SJSA1 (cell line): Measurements from ENCODE around the gene KCNQ1OT1. TPM values are rescaled to one million over a fixed set of nuclear protein-coding genes. Genes with fewer than 3 reads are reported as not detected.

Experiments
- DNase-seq, 2 experiments: peaks; one replicate each; pipeline ENCODE4 v3.0.0-alpha.2; 2015 to 2020; ENCODE audit warnings: low spot score in 2 of 2, low read depth in 1 of 2
- H3K27ac ChIP-seq: fragments of 250-450 bp; sonication (Bioruptor Pico); 2 replicates; pipeline ENCODE4 v1.5.1; 2020; ENCODE audit warnings: mild to moderate bottlenecking, moderate library complexity
- H3K27me3 ChIP-seq: fragments of 250-450 bp; sonication (Bioruptor Pico); replicated peaks from 2 replicates; pipeline ENCODE4 v1.5.1; 2020; ENCODE audit warnings: mild to moderate bottlenecking, moderate library complexity
- H3K36me3 ChIP-seq: fragments of 250-450 bp; sonication (Bioruptor Pico); 2 replicates; pipeline ENCODE4 v1.5.1; 2020; ENCODE audit warnings: mild to moderate bottlenecking
- H3K4me1 ChIP-seq: fragments of 250-450 bp; sonication (Bioruptor Pico); replicated peaks from 2 replicates; pipeline ENCODE4 v1.6.1; 2021; ENCODE audit warnings: mild to moderate bottlenecking
- H3K4me3 ChIP-seq: fragments of 250-450 bp; sonication (Bioruptor Pico); 2 replicates; pipeline ENCODE4 v1.5.1; 2020; ENCODE audit warnings: mild to moderate bottlenecking
- H3K9me3 ChIP-seq: fragments of 250-450 bp; sonication (Bioruptor Pico); replicated peaks from 2 replicates; pipeline ENCODE4 v1.5.1; 2020; ENCODE audit warnings: mild to moderate bottlenecking
- total RNA-seq: library from RNA; depleted of rRNA; stranded (reverse); fragments of >200 nt; shearing (Covaris generic); gene quantifications from 2 replicates; pipeline ENCODE4 v1.2.3, GENCODE V29; 2014

Gene KCNQ1OT1
- total RNA-seq, 1 experiment from 2014 or later: 2.1 TPM

DNA sequence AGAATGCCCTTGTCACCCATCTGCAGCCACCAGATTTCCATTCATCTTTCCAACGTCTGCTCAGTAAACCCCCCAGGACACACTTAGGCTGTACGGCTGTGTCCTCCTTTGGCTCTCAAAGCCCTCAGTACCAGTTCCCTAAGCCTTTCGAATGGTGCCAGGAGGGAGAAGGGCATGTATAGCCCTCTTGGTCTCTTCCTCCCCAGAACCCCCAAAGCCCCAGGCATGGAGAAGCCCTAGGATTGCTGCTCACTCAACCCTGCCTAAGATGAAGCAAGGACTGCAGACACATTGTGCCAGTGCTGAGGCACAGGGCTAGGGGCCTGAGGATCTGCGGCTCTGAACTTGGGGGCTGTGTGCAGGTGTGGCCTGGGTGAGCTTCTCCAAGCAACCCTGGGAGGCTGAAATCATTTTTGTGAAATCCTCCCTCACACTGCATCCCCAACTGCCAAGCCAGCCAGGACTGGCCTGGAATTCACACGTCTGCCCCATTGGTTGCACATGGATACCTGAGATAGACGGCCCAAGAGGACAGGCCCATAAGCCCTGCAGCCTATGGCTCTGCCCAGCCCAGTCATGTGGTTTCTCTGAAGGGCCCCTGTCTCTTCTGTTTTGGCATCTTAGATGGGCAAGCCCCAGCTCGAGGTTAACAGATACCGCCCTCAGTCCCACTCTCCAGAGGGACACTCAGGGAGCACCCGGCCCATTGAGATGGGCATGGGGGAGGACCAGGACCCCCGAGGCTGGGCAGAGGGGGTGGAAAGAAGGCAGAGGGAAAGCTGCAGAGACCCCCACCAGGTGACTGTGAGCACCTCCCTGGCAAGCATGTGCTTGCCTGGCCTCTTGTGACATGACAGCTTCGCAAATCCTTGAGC is 34.0 kb downstream of the KCNQ1OT1 start:
- no peaks in the 10 kb centered on the region for H3K4me1 ChIP-seq
- H3K9me3 ChIP-seq: peaks cover 16% of the 10 kb centered on the region
- H3K36me3 ChIP-seq: peaks cover 45% of the 10 kb centered on the region
- no peak overlapping the region for H3K27ac ChIP-seq
- peak in 1 of 2 experiments; percentile 36 for DNase-seq
- H3K27me3 ChIP-seq: no peaks in the 10 kb centered on the region
- no peak overlapping the region for H3K4me3 ChIP-seq

DNA sequence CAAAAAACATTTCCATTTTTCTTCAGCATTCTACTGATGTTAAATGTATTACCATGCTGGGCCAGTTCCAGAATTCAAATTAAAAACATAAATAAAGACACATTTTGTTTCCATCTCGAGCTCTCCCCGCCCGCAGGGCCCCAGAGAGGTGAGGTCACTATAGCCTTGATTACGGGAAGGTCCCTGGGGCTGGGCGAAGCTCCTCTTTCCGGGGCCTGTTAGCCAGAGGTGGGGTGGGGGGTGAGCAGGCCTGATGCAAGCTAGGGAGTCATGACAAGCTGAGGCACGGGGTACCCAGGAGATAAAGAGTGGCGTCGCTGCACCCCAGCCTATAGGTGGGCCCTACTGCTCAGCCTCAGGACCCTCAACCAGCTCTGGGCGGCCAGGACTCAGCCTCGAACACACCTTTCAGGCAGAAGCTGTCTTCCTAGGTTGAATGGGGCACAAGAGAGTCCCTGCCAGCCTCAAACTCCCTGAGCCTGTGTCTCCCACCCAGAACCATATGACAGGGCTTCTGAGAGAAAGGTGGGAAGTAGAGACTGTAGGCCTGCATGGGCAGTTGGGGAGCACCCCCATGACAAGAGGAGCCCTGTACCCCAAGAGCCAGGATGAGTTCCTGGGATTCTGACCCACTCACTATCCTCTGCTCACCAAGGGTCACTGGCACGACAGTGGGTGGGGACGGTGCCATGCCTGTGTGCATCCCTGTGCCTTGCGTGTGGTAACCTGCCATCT is 34.8 kb downstream of the KCNQ1OT1 start:
- H3K27me3 ChIP-seq: no peaks in the 10 kb centered on the region
- peaks cover 21% of the 10 kb centered on the region for H3K9me3 ChIP-seq
- no peaks in the 10 kb centered on the region for H3K4me1 ChIP-seq

GRCh38 chr11:2664376-2664775 is 35.4 kb downstream of the KCNQ1OT1 start:
- H3K4me1 ChIP-seq: no peaks in the 10 kb centered on the region
- H3K4me3 ChIP-seq: no peak overlapping the region
- peak in 1 of 2 experiments; percentile 44 for DNase-seq
- peaks cover 21% of the 10 kb centered on the region for H3K9me3 ChIP-seq
- no peaks in the 10 kb centered on the region for H3K27me3 ChIP-seq
- H3K36me3 ChIP-seq: peaks cover 41% of the 10 kb centered on the region
- H3K27ac ChIP-seq: no peak overlapping the region

More for the DNA sequence above, 34.8 kb downstream of the KCNQ1OT1 start:
- DNase-seq: peak in 1 of 2 experiments; percentile 39
- H3K27ac ChIP-seq: no peak overlapping the region
- H3K4me3 ChIP-seq: no peak overlapping the region
- H3K36me3 ChIP-seq: peaks cover 42% of the 10 kb centered on the region

DNA sequence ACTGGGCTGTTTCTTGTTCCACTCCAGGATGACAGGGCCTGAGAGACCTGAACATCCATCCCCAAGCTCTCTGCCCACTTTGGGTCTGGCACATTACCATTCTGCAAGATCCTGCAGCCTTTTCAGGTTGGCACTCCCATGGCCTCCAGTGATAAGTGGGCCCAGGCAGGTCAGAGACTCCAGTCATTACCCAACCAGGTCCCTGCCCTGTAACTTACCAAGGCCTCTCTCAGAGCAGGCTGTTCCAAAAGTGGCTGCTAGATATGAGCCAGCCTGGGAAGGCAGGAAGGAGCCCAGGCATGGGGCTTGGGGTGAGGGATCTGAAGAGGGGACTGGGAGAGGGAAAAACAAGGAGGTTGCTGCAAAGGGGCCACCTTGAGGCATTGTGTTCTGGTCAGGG is 35.9 kb downstream of the KCNQ1OT1 start:
- H3K27me3 ChIP-seq: no peaks in the 10 kb centered on the region
- H3K36me3 ChIP-seq: peaks cover 37% of the 10 kb centered on the region
- H3K4me1 ChIP-seq: no peaks in the 10 kb centered on the region
- no peak overlapping the region for H3K4me3 ChIP-seq
- no peak overlapping the region for H3K27ac ChIP-seq
- peaks cover 21% of the 10 kb centered on the region for H3K9me3 ChIP-seq
- DNase-seq: peak in 1 of 2 experiments; percentile 46

DNA sequence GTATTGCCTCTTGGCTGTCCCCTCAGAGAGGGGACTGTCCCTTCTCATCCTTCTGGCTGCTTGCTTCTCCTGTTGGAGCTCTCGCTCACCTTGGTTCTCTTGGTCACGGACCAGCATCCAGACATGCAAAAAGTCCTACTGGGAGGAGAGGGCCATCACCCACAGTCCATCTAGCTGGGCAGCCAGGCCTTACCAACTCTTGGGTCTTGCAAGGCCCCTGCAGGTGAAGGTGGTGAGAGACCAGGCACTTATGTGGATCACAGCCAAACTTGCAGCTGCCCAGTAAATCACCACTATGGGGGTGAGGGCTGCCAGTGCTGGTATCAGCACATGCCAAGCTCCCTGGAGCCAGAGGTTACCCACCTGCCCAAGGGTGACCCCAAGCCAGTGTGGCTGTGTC is 36.3 kb downstream of the KCNQ1OT1 start:
- DNase-seq: no peak
- Histone ChIP-seq H3K9me3 (peaks cover 21% of the 10 kb centered on the region), H3K27ac (no peak overlapping the region), H3K27me3 (no peaks in the 10 kb centered on the region), H3K4me1 (no peaks in the 10 kb centered on the region), H3K4me3 (no peak overlapping the region), H3K36me3 (peaks cover 36% of the 10 kb centered on the region)

DNA sequence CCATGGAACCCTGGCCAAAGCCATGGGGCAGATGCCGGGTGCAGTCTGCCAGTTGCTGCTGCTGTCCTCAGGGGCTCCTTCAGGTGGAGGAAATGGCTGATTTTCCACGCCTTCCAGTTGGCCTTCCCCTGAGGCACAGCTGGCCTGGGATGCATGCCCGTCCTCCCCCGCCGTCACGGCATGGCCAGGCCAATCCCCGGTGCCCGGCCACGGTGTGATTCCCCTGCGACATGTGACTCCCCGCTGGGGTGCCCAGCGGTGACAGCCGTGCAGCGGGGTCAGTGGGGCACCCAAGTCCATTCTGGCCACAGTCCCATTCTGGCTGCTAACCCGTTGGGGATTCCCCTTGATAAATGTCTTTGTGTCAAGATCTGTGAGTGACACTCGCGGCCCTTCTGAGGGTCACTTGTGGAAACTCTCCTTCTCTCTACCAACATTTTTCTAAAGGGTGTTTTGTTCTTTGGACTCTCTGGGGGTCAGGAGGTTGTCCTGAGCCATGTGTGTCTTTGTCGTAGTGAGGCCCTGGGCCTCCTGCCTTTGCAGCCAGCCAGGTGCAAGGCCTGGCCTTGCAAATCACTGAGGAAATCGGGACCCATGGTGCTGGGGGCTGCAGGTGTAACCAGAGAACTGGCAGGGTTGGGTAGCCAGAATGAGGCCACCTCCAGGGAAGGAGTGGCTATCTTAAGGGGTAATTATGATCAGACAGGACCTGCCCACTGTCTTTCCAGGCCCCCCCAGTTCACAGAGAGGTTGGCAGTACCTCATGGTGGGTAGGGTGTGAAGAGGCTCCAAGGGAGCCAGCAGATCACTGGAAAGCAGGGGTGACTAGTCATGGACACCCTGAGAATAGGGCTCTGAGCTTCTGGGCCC is 37.1 kb downstream of the KCNQ1OT1 start:
- Histone ChIP-seq H3K9me3 (peaks cover 25% of the 10 kb centered on the region), H3K27me3 (no peaks in the 10 kb centered on the region), H3K27ac (no peak overlapping the region), H3K4me1 (no peaks in the 10 kb centered on the region), H3K36me3 (peaks cover 31% of the 10 kb centered on the region), H3K4me3 (no peak overlapping the region)
- DNase-seq: peak in 1 of 2 experiments; percentile 45

DNA sequence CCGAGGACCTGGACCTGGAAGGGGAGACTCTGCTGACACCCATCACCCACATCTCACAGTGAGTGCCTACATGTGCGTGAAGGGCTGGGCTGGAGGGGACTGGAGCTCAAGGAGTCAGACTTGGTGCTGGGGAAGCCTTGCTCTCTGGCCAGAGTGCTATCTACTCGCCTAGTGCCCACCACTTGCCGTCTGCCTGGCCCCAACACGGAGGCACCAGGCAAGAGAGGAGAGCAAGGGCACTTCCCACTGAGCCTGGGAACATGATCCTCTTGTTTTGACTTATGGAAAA is 37.8 kb downstream of the KCNQ1OT1 start:
- Histone ChIP-seq H3K27me3 (no peaks in the 10 kb centered on the region), H3K4me1 (no peaks in the 10 kb centered on the region), H3K9me3 (peaks cover 28% of the 10 kb centered on the region), H3K36me3 (peaks cover 31% of the 10 kb centered on the region), H3K4me3 (no peak overlapping the region), H3K27ac (no peak overlapping the region)
- peak in 1 of 2 experiments; percentile 41 for DNase-seq

- no peak for DNase-seq
- Histone ChIP-seq H3K4me3 (no peak overlapping the region), H3K4me1 (no peaks in the 10 kb centered on the region), H3K36me3 (peaks cover 27% of the 10 kb centered on the region), H3K27ac (no peak overlapping the region), H3K27me3 (no peaks in the 10 kb centered on the region), H3K9me3 (peaks cover 28% of the 10 kb centered on the region)
Observed at GRCh38 chr11:2661173-2662023, 38.4 kb downstream of the KCNQ1OT1 start.

GRCh38 chr11:2660357-2660939 is 39.3 kb downstream of the KCNQ1OT1 start:
- Histone ChIP-seq H3K4me3 (no peak overlapping the region), H3K27ac (no peak overlapping the region), H3K36me3 (peaks cover 25% of the 10 kb centered on the region), H3K4me1 (no peaks in the 10 kb centered on the region), H3K9me3 (peaks cover 28% of the 10 kb centered on the region), H3K27me3 (no peaks in the 10 kb centered on the region)
- no peak for DNase-seq

GRCh38 chr11:2657697-2658284 is 42.0 kb downstream of the KCNQ1OT1 start:
- peaks cover 7% of the 10 kb centered on the region for H3K36me3 ChIP-seq
- H3K4me3 ChIP-seq: no peak overlapping the region
- DNase-seq: no peak
- peaks cover 33% of the 10 kb centered on the region for H3K9me3 ChIP-seq
- H3K27me3 ChIP-seq: no peaks in the 10 kb centered on the region
- H3K27ac ChIP-seq: no peak overlapping the region
- H3K4me1 ChIP-seq: no peaks in the 10 kb centered on the region

GRCh38 chr11:2656859-2657258 is 42.9 kb downstream of the KCNQ1OT1 start:
- H3K9me3 ChIP-seq: peaks cover 33% of the 10 kb centered on the region
- H3K27me3 ChIP-seq: no peaks in the 10 kb centered on the region
- no peak overlapping the region for H3K4me3 ChIP-seq
- DNase-seq: no peak
- H3K27ac ChIP-seq: no peak overlapping the region
- H3K4me1 ChIP-seq: no peaks in the 10 kb centered on the region
- 0 out of 2 replicates have a peak, but pooled peaks cover 3% of the 10 kb centered on the region for H3K36me3 ChIP-seq

- Histone ChIP-seq H3K27me3 (no peaks in the 10 kb centered on the region), H3K36me3 (0 out of 2 replicates have a peak, but pooled peaks cover 3% of the 10 kb centered on the region), H3K9me3 (peaks cover 40% of the 10 kb centered on the region), H3K4me1 (no peaks in the 10 kb centered on the region), H3K4me3 (no peak overlapping the region), H3K27ac (no peak overlapping the region)
- DNase-seq: peak in 1 of 2 experiments; percentile 32
Observed at GRCh38 chr11:2655834-2656622, 43.8 kb downstream of the KCNQ1OT1 start.
